GM18526 (cell line): ENCODE measurements around the gene MAP1LC3B.

Experiments
- POLR2A ChIP-seq: IDR thresholded peaks from 3 replicates; pipeline ENCODE4 v1.6.1; 2011; ENCODE audit not compliant: insufficient read length; ENCODE audit errors: extremely low read depth

Gene MAP1LC3B

GRCh38 chr16:87425941-87426340 lies 33.8 kb downstream of the MAP1LC3B start:
- TF ChIP-seq POLR2A, result no peak

- TF ChIP-seq POLR2A, result no peak
These were observed 34.5 kb downstream of the MAP1LC3B start for GRCh38 chr16:87426423-87427215.

DNA sequence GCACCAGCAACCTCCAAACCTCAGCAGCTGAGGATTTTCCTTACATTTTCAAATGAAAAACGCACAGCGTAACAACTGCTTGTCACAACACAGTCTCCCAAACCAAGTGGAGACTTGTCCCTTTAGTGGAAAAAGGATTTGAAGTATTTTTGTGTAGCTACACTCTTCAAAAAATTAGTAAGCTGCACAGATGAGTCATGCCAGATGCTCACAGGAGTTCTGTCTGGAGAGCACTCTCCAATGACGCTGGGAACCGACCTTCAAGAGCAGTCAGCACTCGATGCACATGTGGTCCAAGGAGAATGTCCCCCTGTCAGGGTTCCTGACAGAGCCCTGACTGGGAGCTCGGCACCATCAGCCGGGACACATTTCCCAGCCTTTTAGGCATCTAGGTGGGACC lies 39.8 kb downstream of the MAP1LC3B start:
- TF ChIP-seq POLR2A, result no peak

GRCh38 chr16:87432330-87432915 lies 40.3 kb downstream of the MAP1LC3B start:
- no peak for TF ChIP-seq POLR2A

GRCh38 chr16:87434146-87434667 lies 42.1 kb downstream of the MAP1LC3B start:
- no peak for TF ChIP-seq POLR2A

DNA sequence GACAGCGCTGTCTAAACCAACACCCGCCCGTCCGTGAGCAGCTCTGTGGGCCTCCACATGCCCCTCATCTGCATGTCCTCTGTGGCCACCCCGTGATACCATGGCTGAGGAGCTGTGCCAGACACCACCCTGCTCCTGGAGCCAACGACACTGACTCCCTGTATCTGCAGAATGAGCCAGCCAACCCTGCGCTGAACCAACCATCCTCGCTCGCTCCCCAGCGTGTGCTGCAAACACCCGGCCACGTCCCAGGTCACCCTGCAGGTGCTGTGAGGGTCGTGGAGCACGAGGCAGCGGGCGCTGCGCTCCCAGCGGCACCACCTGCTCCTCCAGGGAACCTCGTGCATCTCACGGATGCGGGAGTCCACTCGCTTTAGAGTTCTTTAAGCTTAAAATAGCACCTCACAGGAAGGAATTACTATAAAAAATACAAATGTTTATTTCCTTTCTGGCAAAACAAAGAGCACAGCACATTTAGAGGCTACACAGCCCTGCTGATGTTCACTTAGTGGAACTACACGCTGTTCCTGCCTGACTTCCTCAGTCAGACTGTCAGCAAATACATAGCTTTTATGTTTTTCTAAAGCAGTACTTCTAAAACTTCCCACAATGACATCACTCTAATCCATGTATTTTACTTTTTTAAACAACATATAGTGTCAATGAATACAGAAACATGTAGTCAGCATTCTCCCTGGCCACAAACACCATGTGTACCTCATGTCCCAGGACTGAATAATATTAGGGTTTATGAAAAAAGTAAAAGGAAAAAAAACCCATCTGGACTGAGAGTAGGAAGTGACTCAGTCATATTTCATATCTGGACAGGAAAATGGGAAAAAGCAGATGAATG lies 43.5 kb downstream of the MAP1LC3B start:
- TF ChIP-seq POLR2A, result no peak

- no peak for TF ChIP-seq POLR2A
These were observed 44.4 kb downstream of the MAP1LC3B start for GRCh38 chr16:87436225-87437172.

GRCh38 chr16:87437327-87437726 lies 45.2 kb downstream of the MAP1LC3B start:
- TF ChIP-seq POLR2A, result no peak

DNA sequence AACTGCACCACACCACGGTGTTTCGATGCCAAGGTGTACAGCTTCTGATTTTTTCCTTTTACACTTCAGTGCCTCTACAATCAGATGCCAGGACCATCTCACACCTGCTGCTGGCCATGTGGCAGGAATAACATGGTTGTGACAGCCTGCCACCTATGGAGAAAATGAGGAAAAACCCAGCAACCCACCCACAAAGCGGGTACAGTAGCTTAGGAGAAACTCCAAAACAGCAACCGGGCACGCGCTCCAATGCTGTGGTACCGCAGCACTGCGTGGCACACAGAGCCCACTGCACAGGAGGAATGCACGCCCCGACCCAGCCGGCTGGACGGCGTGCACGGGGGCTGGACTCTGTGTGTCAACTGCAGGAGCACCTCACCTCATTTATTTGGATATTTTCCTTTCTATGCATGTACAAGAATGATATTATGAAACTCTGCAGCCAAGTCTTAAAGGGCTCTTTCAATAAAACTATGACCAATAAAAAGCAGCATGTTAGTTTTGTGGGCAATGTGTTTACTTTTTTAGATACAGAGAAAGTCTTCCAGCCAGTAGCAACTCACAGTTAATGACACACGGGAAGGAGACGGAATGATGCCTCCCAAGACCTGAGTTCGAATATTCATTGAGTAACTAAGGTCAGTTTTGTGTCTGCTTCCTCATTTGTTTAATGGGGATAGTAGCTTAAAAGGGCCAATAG lies 45.9 kb downstream of the MAP1LC3B start:
- no peak for TF ChIP-seq POLR2A

DNA sequence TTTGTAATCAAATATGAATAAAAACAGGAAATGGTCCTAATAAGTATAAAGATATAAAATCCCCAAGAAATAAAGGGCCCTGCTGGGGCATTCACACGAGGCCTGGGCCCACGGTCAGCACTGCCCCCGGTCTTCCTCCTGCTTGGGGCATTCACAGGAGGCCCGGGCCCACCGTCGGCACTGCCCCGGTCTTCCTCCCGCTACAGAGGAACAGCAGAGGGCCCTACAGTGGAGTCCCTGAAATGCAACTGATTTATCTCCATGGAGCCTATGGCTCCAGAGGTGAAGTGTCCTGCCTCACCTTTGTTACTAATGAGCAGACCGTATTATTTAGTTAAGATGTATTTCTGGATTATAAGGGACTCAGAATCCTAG lies 46.5 kb downstream of the MAP1LC3B start:
- no peak for TF ChIP-seq POLR2A

DNA sequence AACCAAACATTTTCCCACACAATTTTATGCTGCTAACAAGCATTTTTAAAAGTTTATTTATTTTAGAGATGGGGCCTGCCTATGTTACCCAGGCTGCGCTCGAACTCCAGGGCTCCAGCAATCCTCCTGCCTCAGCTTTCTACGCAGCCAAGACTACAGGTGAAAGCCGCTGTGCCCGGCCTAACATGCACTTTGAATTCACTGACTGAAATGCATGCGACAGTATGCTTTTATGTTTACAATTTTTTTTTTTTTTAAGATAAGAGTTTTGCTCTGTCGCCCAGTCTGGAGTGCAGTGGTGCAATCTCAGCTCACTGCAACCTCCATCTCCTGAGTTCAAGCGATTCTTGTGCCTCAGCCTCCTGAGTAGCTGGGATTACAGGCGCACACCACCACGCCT lies 47.8 kb downstream of the MAP1LC3B start:
- TF ChIP-seq POLR2A, result no peak

GRCh38 chr16:87441886-87442580 lies 49.9 kb downstream of the MAP1LC3B start:
- TF ChIP-seq POLR2A, result no peak

GRCh38 chr16:87442581-87442966 lies 50.4 kb downstream of the MAP1LC3B start:
- TF ChIP-seq POLR2A, result no peak

- no peak for TF ChIP-seq POLR2A
These were observed 50.9 kb downstream of the MAP1LC3B start for GRCh38 chr16:87443016-87443415.

GRCh38 chr16:87443964-87444363 lies 51.8 kb downstream of the MAP1LC3B start:
- TF ChIP-seq POLR2A, result no peak
